ENCODE data around the gene CRKL. TPM values are rescaled to one million over a fixed set of nuclear protein-coding genes. Genes with fewer than 3 reads are reported as not detected.

CRKL gene
- total and polyA plus RNA-seq, 2 of the 4 experiments (the other 2 are of a cell fraction) = 20.6 to 35.5 TPM

GRCh38 chr22:20926243-20926642 lies 9.0 kb downstream of the CRKL start:
- H3K9me3 ChIP-seq (ENCODE audit: control insufficient read depth, insufficient read depth, low read length) = no peaks in the 10 kb centered on the region
- in situ Hi-C loops (cut with MboI; ENCODE audit: low sequenced_read_pairs) (no loop called here), intact Hi-C loops (cut with micrococcal nuclease) (no loop called here), dilution Hi-C loops (cut with HindIII; ENCODE audit: low sequenced_read_pairs, unreplicated experiment) (no loop called here)
- H4K91ac ChIP-seq (ENCODE audit: insufficient read depth, low read depth, low read length) = no peak overlapping the region
- no peak overlapping the region for H2AK9ac ChIP-seq (replicated peaks; ENCODE audit: low read depth, low read length, poor library complexity)
- ChIA-PET POLR2A (ENCODE audit: unreplicated experiment) (no interaction called here), CTCF (interaction anchor here (0.7 to 1.0 kb wide), 2 partner anchors 9 to 12 kb away, joined by 5 to 9 read pairs; no protein-coding TSS in a partner anchor)
- no peak overlapping the region for H2BK120ac ChIP-seq (ENCODE audit: low read depth, low read length)
- H3K79me1 ChIP-seq (ENCODE audit: low read depth in 1 of 2, low read length in 2 of 2) = peaks cover 2 to 50% of the 10 kb centered on the region in 2 experiments; a peak in 3 of 4 replicates
- no peak overlapping the region for H3K4me2 ChIP-seq (ENCODE audit: low read depth, low read length)
- H2AK5ac ChIP-seq (ENCODE audit: low read depth, low read length) = no peak overlapping the region
- no peak overlapping the region for H2BK5ac ChIP-seq (ENCODE audit: low read depth, low read length, poor library complexity, severe bottlenecking)
- H3K36me3 ChIP-seq (ENCODE audit: control insufficient read depth, insufficient read depth, low read length) = peaks cover 3% of the 10 kb centered on the region
- H3K27ac ChIP-seq (ENCODE audit: insufficient read depth, low read length) = no peak overlapping the region
- no peak overlapping the region for H4K5ac ChIP-seq (ENCODE audit: low read depth, low read length)
- no peak overlapping the region for H4K8ac ChIP-seq (ENCODE audit: low read depth in 2 of 2, low read length in 2 of 2)
- H3K18ac ChIP-seq (ENCODE audit: low read depth, low read length) = no peak overlapping the region
- no peak overlapping the region for H2BK20ac ChIP-seq (ENCODE audit: low read depth, low read length)
- no TSS peak for BruUV-seq (replicated peaks)
- H4K20me1 ChIP-seq (ENCODE audit: insufficient read depth, low read length) = peaks cover 99% of the 10 kb centered on the region
- no peak overlapping the region for H3K9ac ChIP-seq (ENCODE audit: low read depth, low read length)
- no peak overlapping the region for H3K4me3 ChIP-seq (ENCODE audit: insufficient read depth, low read depth, low read length)
- H3K14ac ChIP-seq (replicated peaks; ENCODE audit: low read depth, low read length) = no peak overlapping the region
- ATAC-seq (ENCODE audit: low read depth) = no peak
- no peak overlapping the region for H3K56ac ChIP-seq (ENCODE audit: extremely low read depth, insufficient read depth, low read length)
- no peak for TF ChIP-seq RFX5 (IDR thresholded peaks at IDR 0.05; ENCODE audit: low read depth, low read length)
- no peak for TF ChIP-seq RAD21 (IDR thresholded peaks at IDR 0.05; ENCODE audit: low read length)
- no peak for TF ChIP-seq ELK1 (IDR thresholded peaks at IDR 0.05; ENCODE audit: borderline replicate concordance, low read depth, low read length)
- TF ChIP-seq MAFK (IDR thresholded peaks at IDR 0.05; ENCODE audit: low read depth, low read length) = no peak
- no peak for TF ChIP-seq POLR2A (IDR thresholded peaks at IDR 0.05; ENCODE audit: low read depth, low read length)
- no peak for TF ChIP-seq MXI1 (IDR thresholded peaks at IDR 0.05; ENCODE audit: borderline replicate concordance, low read depth, low read length)
- TF ChIP-seq CHD1 (IDR thresholded peaks at IDR 0.05; ENCODE audit: low read depth, low read length) = no peak
- TF ChIP-seq CTCF (conservative IDR thresholded peaks at IDR 0.05; ENCODE audit: low read depth, low read length) = no peak
- no peak for TF ChIP-seq RCOR1 (IDR thresholded peaks at IDR 0.05; ENCODE audit: insufficient replicate concordance, low read length)
- TF ChIP-seq MAZ (IDR thresholded peaks at IDR 0.05; ENCODE audit: borderline replicate concordance, low read depth, low read length) = no peak
- TF ChIP-seq NFE2L2 (IDR thresholded peaks at IDR 0.05; ENCODE audit: low read depth, low read length) = no peak
- TF ChIP-seq CEBPB (IDR thresholded peaks at IDR 0.05; ENCODE audit: low read depth, low read length) = no peak
- TF ChIP-seq FOS (IDR thresholded peaks at IDR 0.05; ENCODE audit: low read depth, low read length) = no peak
- no peak for TF ChIP-seq SMC3 (IDR thresholded peaks at IDR 0.05; ENCODE audit: low read depth, low read length)
- no peak for TF ChIP-seq BHLHE40 (IDR thresholded peaks at IDR 0.05; ENCODE audit: low read depth, low read length)
- H2BK15ac ChIP-seq (ENCODE audit: low read depth, low read length) = no peak overlapping the region
- no peak for DNase-seq
- 100% methylated on average over 2 of the region's 2 CpGs; no CpG with 5 or more reads in 1 of the 2 experiments for WGBS, 2 experiments (ENCODE audit: extremely low coverage in 2 of 2, insufficient read length in 1 of 2)
- H3K4ac ChIP-seq (ENCODE audit: low read depth, low read length) = no peak overlapping the region
- peaks cover 11% of the 10 kb centered on the region for H3K9me1 ChIP-seq (ENCODE audit: insufficient read depth, low read length)
- 0 out of 2 replicates have a peak, but pooled peaks cover 1% of the 10 kb centered on the region for H3K4me1 ChIP-seq (ENCODE audit: control insufficient read depth, insufficient read depth, low read length)
- H2AFZ ChIP-seq (replicated peaks; ENCODE audit: low read length, poor library complexity) = no peak overlapping the region
- no peak overlapping the region for H3K23ac ChIP-seq (ENCODE audit: low read depth, low read length)
- no peaks in the 10 kb centered on the region for H3K27me3 ChIP-seq (ENCODE audit: control insufficient read depth, insufficient read depth, low read length)

All from IMR-90 (cell line).